Caki2 (cell line): Measurements from ENCODE around the gene ILKAP. TPM values are rescaled to one million over a fixed set of nuclear protein-coding genes. Genes with fewer than 3 reads are reported as not detected.

Experiments
- DNase-seq: peaks from one replicate; pipeline ENCODE4 v3.0.0-alpha.2; 2015; ENCODE audit warnings: low read depth
- in situ Hi-C: cut with HindIII; loops from 2 replicates; pipeline ENCODE4 v1.10.0; 2016; ENCODE audit warnings: low sequenced_read_pairs, low pct_unique_long_range_greater_than_20kb, mixed read lengths
- total RNA-seq: library from RNA; depleted of rRNA; stranded (reverse); fragments of >200 nt; shearing (Covaris generic); gene quantifications from 2 replicates; pipeline ENCODE4 v1.2.3, GENCODE V29; 2014; ENCODE audit warnings: low replicate concordance

Gene ILKAP
- total RNA-seq, 1 experiment from 2014 or later = 28.8 TPM

DNA sequence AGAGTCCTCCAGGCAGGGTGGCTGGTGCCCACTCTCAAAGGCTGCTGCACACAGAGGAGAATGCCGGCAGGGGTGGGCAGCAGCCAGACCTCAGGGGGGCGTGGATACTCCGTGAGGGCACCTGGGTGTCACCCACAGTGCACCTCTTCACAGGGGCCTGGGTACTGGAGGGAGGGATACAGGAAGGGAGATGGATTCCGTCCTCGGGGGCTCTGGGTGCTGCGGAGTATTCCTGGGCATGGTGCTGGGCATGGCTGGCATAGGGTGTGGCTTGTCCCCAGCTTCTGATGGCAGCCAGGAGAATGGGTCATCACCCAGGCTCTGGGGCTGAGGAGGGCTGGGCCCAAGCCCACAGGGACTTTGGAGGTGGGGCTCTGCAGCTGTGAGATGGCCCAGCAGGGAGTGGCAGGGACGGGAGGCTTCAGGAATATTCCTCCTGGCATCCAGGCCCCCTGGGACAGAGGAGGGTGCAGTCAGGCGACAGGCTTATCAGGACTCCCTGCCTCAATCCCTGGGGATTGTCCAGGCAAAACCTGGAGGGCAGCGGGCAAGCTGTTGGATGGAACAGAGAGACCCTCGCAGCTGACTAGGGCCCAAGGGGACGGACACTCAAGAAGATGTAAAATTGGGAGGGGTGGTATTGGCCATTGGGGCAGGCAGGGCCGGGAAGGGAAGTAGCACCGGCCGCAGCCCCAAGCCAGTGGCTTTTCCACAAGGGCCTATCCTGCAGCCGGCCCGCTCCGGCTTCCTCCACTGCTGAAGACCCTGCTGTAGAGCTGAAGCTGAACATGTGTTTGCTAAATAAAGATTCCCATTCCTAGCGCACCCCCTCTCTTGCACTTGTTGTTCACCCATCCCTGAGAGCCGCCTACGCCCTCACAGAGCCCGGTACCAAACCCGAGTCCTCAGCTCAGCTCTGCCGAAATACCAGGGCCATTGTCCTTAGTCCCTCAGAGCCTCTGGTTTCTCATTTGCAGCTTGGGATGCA, 70.7 kb downstream of the ILKAP start:
- in situ Hi-C loops = no loop called here
- no peak for DNase-seq

DNA sequence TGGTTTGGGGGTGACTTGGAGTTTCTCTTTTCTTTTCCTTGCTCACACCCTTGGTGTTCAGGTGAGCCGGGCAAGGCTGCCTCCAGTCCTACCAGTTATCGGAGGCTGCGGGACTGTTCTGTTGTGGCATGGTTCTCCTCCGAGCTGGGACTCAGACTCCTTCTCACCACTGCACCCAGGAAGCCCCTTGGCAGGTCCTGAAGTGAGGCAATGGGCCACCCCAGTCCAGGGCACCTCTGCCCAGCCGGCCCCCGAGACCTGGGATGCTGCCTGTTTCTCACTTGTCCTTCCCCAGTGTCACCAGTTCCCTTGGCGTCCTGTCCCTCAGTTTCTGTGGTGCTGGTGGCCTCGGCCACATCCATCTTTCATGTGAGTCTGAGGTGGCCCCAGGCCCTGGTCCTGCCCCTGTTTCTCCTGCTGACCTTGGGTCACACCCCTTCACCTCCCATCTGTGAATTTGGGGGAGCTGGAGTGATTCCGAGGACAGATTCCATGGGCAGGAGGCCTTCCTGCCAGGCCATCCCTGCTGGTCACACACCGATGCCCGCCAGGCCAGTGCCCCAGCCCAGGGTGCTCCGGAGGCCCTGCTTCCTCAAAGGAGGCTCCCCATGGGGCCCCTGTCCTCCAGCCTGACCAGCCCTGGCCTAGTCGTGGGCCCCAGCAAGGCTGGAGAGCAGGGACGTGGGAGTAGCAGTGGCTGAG, 71.6 kb downstream of the ILKAP start:
- in situ Hi-C loops = no loop called here

DNA sequence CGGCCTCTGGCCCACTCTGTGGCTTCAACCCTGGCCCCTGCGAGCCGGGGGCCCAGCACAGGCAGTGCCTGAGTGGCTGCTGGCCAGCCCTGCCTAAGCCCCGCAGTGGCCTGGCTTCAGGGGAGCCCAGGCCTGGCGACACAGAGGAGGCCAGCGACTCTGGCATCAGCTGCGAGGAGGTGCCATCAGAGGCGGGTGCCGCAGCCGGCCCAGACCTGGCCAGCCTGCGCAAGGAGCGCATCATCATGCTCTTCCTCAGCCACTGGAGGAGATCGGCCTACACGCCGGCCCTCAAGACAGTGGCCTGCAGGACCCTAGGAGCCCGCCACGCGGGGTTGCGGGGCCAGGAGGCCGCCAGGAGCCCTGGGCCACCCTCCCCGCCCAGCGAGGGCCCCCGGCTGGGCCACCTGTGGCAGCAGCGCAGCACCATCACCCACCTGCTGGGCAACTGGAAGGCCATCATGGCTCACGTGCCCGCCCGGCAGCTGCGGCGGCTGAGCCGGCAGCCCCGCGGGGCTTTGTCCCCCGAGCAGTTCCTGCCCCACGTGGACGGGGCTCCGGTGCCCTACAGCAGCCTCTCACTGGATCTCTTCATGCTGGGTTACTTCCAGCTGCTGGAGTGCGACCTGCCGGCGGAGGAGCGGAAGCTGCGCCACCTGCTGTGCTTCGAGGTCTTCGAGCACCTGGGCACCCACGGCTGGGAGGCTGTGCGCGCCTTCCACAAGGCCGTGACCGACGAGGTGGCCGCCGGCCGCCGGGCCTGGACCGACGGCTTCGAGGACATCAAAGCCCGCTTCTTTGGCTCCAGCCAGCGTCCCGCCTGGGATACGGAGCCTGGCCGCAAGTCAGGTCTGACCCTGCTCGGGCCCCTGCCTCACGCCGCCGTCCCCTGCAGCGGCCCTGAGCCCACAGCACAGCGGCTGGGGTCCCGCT, 72.5 kb downstream of the ILKAP start:
- DNase-seq = no peak
- in situ Hi-C loops = no loop called here

More for the DNA sequence above, 71.6 kb downstream of the ILKAP start:
- DNase-seq = no peak

DNA sequence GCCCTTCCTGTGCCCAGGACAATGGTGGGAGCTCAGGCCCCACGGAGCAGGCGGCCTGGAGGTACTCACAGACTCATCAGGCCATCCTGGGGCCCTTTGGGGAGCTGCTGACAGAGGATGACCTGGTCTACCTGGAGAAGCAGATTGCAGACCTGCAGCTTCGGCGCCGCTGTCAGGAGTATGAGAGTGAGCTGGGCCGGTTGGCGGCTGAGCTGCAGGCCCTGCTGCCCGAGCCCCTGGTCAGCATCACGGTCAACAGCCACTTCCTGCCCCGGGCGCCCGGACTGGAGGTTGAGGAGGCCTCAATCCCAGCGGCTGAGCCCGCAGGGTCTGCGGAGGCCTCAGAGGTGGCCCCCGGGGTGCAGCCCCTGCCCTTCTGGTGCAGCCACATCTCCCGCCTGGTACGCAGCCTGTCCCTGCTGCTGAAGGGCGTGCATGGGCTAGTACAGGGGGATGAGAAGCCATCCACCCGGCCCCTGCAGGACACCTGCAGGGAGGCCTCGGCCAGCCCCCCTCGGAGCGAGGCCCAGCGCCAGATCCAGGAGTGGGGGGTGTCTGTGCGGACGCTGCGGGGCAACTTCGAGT, 73.3 kb downstream of the ILKAP start:
- in situ Hi-C loops = no loop called here
- no peak for DNase-seq

DNA sequence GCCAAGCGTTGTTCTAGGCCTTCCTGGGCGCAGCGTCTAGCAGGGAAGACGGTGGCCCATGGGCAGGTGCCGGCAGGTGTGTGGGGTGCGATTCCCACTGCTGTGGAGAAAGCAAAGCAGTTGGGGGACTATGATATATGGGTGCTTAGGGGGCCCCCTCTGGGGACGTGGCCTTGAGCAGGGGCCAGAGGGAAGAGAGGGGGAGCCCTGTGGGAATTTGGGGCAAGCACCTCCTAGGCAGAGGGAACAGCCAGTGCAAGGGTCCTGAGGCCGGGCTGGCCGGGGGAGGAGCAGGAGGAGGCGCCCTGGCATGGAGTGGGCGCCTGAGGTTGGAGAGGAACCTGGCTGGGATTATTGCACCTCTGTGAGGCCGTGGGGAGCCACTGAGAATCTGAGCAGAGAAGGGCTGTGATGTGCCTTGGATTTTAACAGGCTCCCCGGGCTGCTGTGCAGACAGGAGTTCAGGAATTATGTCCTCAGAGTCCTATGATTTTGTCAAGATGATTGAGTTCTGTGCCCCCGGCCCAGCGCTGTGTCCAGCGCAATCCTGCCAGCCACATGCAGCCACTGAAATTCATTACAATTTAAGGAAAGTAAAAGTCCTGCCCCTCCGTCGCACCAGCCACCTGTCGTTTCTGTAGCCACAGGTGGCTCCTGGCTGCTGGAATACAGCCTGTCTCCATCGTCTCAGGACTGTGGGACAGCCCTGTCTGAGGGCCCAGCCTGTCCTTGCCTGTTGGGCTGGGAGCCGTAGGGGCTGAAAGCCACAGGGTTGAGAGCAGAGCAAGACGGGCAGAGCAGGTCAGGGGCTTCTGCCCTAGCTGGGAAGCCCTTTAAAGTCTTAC, 74.1 kb downstream of the ILKAP start:
- no peak for DNase-seq
- in situ Hi-C loops = no loop called here

DNA sequence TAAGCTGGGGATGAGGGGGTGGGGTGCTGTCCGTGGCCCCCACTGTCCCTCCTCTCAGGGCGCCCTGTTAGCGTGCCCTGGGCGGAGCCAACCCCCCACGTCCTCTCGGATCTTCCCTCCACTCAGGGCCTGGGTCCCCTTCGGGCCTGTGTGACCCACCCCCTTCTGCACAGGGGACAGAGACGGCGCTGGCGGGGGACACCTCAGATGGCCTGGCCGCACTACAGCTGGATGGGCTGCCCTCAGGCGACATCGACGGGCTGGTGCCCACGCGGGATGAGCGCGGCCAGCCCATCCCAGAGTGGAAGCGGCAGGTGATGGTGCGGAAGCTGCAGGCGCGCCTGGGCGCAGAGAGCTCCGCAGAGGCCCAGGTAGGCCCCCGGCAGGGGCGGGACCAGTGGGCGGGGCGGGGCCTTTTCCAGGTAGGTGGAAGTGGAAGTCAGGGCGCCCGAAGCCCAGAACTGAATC, 74.9 kb downstream of the ILKAP start:
- DNase-seq = no peak

DNA sequence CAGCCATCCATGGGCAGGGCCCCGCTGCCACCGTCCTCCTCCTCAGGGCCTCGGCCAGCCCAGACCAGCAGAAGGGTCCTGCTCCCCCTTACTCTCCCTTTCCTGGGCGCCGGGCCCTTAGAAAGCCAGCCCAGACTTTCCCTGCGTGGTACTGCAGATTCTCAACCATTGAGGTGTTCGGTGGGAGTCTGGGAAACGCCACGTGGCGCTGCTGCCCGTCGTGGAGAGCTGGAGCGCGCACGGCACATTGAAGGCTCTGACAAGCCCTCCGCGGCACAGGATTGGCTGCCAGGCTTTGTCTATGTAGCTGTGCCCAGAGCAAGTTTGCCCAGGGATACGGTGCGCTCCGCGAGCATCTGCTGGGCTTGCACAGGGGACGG, 75.4 kb downstream of the ILKAP start:
- in situ Hi-C loops = no loop called here
- DNase-seq = no peak

More for the DNA sequence above, 74.9 kb downstream of the ILKAP start:
- in situ Hi-C loops = no loop called here

DNA sequence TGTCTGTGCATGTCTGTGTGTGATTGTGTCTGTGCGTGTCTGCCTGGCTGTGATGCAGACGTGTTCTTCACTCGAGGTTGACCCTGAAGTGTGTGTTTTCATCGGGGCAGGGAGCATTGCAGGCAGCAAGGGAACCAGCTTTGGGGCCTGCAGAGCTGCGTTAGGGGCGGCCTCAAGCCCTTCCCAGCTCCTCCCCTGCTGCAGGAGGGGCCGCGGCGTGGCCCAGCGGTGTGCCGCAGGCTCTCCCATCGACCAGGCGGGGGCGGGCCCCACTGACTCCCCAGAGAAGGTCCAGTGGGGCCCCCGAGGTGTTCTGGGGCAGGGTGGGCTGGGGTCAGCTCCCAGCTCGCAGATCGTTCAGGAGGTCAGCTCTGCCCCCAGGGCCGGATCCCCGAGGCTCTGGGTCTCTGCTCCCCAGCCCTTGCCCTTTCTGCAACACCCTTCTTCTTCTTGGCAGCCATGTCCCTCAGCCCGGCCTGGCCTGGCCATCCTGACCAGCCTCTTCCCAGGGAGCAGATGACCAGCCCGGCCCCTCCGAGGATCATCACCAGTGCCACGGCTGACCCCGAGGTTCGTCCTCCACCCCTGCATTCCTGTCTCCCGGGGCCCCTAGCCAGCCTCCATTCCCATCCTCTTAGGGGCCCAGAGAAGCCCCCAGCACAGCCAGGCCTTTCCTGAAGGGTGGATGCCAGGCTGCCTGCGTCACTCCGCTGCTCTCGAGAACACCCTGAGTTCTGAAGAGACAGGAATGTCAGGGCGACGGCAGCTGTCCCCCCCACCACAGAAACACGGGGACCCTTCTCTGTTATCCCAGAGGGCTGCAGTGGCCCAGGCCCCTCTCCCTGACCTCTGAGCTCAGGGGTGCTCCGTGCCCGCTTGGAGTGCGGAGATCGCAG, 76.1 kb downstream of the ILKAP start:
- no peak for DNase-seq
- in situ Hi-C loops = no loop called here

DNA sequence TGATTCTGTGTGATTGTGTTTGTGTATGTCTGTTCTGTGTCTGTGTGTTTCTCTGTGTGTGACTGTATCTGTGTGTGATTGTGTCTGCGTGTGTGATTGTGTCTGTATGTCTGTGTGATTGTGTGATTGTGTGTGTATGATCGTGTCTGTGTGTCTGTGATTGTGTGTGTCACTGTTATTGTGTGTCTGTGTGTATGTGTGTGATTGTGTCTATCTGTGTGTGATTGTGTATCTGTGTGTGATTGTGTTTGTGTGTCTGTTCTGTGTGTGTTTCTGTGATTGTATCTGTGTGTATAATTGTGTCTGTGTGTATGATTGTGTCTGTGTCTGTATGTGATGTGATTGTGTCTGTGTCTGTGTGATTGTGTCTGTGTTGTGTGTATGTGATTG, 76.7 kb downstream of the ILKAP start:
- in situ Hi-C loops = no loop called here
- no peak for DNase-seq

DNA sequence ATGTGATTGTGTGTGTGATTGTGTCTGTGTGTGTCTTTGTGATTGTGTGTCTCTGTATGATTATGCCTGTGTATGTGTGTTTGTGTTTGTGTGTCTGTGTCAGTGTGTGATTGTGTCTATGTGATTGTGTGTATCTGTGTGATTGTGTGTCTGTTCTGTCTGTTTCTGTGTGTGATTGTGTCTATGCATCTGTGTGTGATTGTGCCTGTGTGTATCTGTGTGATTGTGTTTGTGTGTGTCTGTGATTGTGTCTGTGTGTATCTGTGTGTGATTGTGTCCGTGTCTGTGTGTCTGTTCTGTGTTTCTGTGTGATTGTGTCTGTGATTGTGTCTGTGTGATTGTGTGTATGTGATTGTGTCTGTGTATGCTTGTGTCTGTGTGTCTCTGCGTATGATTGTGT, 77.2 kb downstream of the ILKAP start:
- no peak for DNase-seq
- in situ Hi-C loops = no loop called here

DNA sequence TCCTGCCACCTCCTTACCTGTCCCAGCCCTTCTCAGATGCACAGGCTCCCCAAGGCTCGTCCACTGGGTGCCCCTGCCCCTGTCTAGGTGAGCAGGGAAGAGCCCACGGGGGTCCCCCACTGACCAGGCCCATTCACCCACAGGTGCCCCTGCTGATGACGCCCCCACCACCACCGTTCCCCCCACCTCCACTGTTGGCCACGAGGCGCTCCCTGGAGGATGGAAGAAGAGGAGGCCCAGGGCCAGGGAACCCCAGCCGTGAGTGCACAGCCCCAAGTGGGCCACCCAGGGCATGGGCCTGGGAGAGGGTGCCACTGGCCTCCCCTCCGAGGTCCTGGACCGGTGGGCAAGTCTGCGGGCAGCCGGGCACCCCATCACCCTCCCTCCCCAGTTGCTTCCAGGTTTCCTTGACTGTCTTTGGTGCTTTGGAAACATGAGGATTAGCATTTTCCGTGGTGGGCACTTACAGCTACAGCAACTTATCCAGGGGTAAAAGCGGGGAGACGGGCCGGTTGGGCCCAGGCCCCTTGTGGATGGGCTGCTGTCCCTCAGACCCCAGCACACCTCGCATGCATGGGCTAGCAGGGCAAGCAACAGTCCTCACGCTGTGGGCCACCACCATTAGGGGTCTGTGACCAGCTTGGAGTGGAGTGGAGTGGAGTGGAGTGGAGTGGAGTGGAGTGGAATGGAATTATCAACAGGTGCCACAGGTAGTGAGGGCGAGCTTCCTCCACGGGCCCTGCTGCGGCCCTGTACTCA, 78.2 kb downstream of the ILKAP start:
- in situ Hi-C loops = no loop called here
- DNase-seq = no peak

DNA sequence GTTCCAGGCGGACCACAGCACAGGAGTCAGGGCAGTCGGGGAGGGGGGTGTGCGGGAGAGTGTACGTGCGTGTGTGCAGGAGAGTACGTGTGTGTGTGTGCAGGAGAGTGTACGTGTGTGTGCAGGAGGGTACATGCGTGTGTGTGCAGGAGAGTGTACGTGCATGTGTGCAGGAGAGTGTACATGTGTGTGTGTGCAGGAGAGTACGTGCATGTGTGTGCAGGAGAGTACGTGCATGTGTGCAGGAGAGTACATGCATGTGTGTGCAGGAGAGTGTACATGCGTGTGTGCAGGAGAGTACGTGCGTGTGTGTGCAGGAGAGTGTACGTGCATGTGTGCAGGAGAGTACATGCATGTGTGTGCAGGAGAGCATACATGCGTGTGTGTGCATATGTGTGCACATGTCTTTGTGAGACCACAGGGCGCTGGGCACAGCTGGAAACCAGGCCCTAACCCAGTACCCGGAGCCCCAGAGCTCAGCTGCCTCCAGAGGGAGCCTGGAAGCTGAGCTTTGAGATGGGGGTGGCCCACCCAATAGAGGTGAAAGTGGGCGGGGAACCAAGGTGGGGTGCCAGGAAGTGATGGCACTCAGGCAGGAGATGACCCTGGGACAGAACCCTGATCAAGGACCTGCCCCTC, 78.9 kb downstream of the ILKAP start:
- no peak for DNase-seq
- in situ Hi-C loops = no loop called here

DNA sequence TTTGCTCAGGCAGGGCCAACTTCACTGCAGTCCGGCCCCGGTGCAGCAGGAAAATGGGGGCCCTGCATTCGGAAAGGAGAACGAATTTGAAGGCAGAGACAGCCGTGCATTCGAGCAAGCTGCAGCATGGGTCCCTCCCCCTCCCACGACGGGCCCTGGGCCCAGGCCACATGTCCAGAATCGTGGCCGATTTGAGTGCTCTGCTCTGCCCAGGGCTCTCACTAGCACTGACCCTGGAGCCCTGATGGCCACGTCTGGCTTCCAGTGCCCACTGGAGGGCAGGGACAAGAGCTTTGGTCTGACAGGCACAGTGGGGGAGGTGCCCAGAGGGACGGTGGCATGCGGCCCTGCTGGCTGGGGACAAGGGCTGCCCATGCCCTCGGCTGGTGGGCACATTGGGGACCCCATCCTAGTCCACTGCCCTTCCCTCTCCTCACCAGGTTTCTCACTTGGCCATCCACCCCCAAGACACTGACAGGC, 79.5 kb downstream of the ILKAP start:
- in situ Hi-C loops = no loop called here
- no peak for DNase-seq

DNA sequence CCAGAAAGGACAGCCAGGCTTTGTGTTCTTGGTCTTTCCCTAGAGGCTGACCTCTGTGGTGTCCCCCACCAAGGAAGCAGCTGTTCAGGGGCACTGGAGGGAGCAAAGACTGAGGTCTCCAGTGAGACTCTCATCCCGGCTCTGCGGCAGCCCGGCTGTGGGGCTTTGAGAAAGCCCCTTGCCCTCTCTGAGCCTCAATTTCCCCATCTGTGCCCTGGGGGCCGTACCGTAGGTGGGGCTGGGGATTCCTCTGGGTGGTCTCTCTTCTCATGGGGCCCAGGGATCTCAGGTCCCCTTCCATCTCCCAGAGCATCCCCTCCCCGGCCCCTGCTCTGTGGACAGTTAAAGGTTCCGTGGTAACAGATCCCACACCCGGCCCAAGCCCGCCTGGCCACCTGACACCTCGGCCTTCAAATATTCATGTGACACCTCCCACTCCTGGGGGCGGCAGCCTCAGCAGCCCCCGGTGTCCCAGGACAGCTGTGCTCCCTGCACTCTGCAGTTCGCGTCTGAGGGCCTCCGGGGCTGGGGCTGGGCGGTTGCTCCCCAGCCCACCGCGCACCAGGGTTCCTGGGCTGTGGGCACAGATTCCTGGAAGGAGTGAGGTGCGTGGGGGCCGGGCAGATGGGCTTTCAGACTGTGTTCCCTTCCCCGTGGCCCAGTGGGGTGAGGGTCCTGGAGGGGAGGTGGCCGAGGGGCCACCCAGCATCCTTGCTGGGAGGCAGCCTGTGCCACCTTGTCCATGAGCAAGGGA, 80.1 kb downstream of the ILKAP start:
- DNase-seq = no peak
- in situ Hi-C loops = no loop called here
